Gastrocnemius medialis (tissue), 4 donors: ENCODE data around the gene PRICKLE4.

ENCODE experiments used
- CTCF ChIP-seq, 5 experiments: fragments of 450-650 bp in 3 of 5; fragments of 200-600 bp in 2 of 5; sonication (generic) in 2 of 5; IDR thresholded peaks in 4 of 5; conservative IDR thresholded peaks in 1 of 5; 1 replicate in 4 of 5; 2 replicates in 1 of 5; pipeline ENCODE4 v1.5.1; 2016 to 2019; ENCODE audit warnings: antibody characterized with exemption in 5 of 5, mild to moderate bottlenecking in 3 of 5, moderate library complexity in 3 of 5
- POLR2A ChIP-seq, 2 donors: fragments of 450-650 bp; IDR thresholded peaks; one replicate each; pipeline ENCODE4 v1.6.1; 2017; ENCODE audit warnings: antibody characterized with exemption in 2 of 2, mild to moderate bottlenecking in 2 of 2, moderate library complexity in 2 of 2

GRCh38 chr6:41735427-41736185 lies 45.0 kb upstream of the PRICKLE4 start, which contains the start of gene TFEB:
- TF ChIP-seq CTCF (IDR thresholded peaks at IDR 0.05 in 4 of 5, conservative IDR thresholded peaks at IDR 0.05 in 1 of 5), result peak; percentile 91 to 100 (median 100)
- peak; percentile 94 to 97 for TF ChIP-seq POLR2A (IDR thresholded peaks at IDR 0.05)
